K562 (cell line): Measurements from ENCODE around the gene PDRG1. TPM values are rescaled to one million over a fixed set of nuclear protein-coding genes. Genes with fewer than 3 reads are reported as not detected.

ENCODE experiments used
- ATAC-seq: fragments of 200-7000 bp; cut with Tn5 transposase; 3 replicates; pipeline ENCODE4 v1.9.1; 2020; ENCODE audit warnings: moderate library complexity
- BruUV-seq: library from RNA; stranded (reverse); fragments of 400-500 nt; replicated peaks from 2 replicates; lab custom pipeline; 2021; lab: Mats Ljungman, UMichigan
- CTCF ChIA-PET: fragments of 300-600 bp; formaldehyde crosslinking; extraction: SDS; loops from one replicate; lab custom pipeline; 2021; ENCODE audit warnings: low intra/inter-chr PET ratio; lab: Yijun Ruan, JAX
- POLR2A ChIA-PET: fragments of 300-600, 350-650 bp; sonication (Branson Sonifier 250); formaldehyde crosslinking; extraction: SDS; loops from one replicate; lab custom pipeline; 2021; ENCODE audit warnings: antibody characterized with exemption, inconsistent platforms; lab: Yijun Ruan, JAX
- DNase-seq, 4 experiments: peaks; one replicate each; pipeline versions ENCODE4 v3.0.0 to v3.0.0-alpha.2; 2011 to 2018; ENCODE audit warnings: low spot score in 3 of 4, mixed read lengths in 3 of 4; ENCODE audit errors: extremely low read depth in 1 of 4
- FAIRE-seq: peaks from 2 replicates; lab custom pipeline; 2011; peaks lifted over from hg19 to GRCh38; lab: Jason Lieb, UNC
- H2AFZ ChIP-seq: 2 replicates; pipeline ENCODE4 v1.6.0; 2011; ENCODE audit warnings: low read depth, low read length, control low read depth, inconsistent platforms
- H3K27ac ChIP-seq: fragments of 200-600 bp; 3 replicates; pipeline ENCODE4 v1.8.0; 2011; ENCODE audit warnings: low read depth, mild to moderate bottlenecking, control low read depth, inconsistent platforms, low read length, moderate library complexity, mixed read lengths; ENCODE audit errors: extremely low read depth
- H3K27me3 ChIP-seq, 2 experiments: fragments of 300-600 bp in 1 of 2; 2 replicates in 1 of 2; 3 replicates in 1 of 2; pipeline versions ENCODE4 v1.6.0 to v1.8.0; 2011; ENCODE audit warnings: inconsistent platforms in 2 of 2, low read length in 2 of 2, mild to moderate bottlenecking in 1 of 2, mixed read lengths in 1 of 2, moderate library complexity in 1 of 2; ENCODE audit not compliant: control insufficient read depth in 2 of 2, insufficient read depth in 2 of 2
- H3K36me3 ChIP-seq: fragments of 300-600 bp; 3 replicates; pipeline ENCODE4 v1.8.0; 2011; ENCODE audit warnings: mild to moderate bottlenecking, low read length, inconsistent platforms; ENCODE audit not compliant: control insufficient read depth, insufficient read depth
- H3K4me1 ChIP-seq, 2 experiments: fragments of 200-600 bp in 1 of 2; replicated peaks in 1 of 2; 2 replicates in 1 of 2; 3 replicates in 1 of 2; pipeline versions ENCODE4 v1.5.1 to v1.8.0; 2011; ENCODE audit warnings: inconsistent platforms in 2 of 2, low read length in 2 of 2, mild to moderate bottlenecking in 1 of 2, mixed read lengths in 1 of 2, moderate library complexity in 1 of 2; ENCODE audit not compliant: control insufficient read depth in 2 of 2, insufficient read depth in 2 of 2
- H3K4me2 ChIP-seq: 2 replicates; pipeline ENCODE4 v1.6.1; 2011; ENCODE audit warnings: low read length, control low read depth, inconsistent platforms, mixed read lengths; ENCODE audit not compliant: insufficient read depth
- H3K4me3 ChIP-seq: fragments of 200-600 bp; sonication (generic), shearing (Covaris generic); 2 replicates; pipeline ENCODE4 v1.5.1; 2016; ENCODE audit warnings: control low read depth, inconsistent platforms
- H3K79me2 ChIP-seq: fragments of 200-600 bp; 3 replicates; pipeline ENCODE4 v1.8.0; 2011; ENCODE audit warnings: low read length, inconsistent platforms; ENCODE audit not compliant: control insufficient read depth, insufficient read depth
- H3K9ac ChIP-seq, 2 experiments: 2 replicates each; pipeline versions ENCODE4 v1.6.0 to v1.6.1; 2011; ENCODE audit warnings: low read depth in 2 of 2, low read length in 2 of 2, control low read depth in 1 of 2, inconsistent platforms in 1 of 2, mild to moderate bottlenecking in 1 of 2, mixed read lengths in 1 of 2; ENCODE audit not compliant: insufficient read depth in 1 of 2
- H3K9me1 ChIP-seq: one replicate; pipeline ENCODE4 v1.6.0; 2011; ENCODE audit warnings: inconsistent platforms, mild to moderate bottlenecking, low read length, moderate library complexity; ENCODE audit not compliant: control insufficient read depth, insufficient read depth
- H3K9me3 ChIP-seq: replicated peaks from 2 replicates; pipeline ENCODE4 v1.5.1; 2011; ENCODE audit warnings: low read depth, low read length, inconsistent platforms; ENCODE audit not compliant: control insufficient read depth, insufficient read depth
- H4K20me1 ChIP-seq: replicated peaks from 2 replicates; pipeline ENCODE4 v1.6.1; 2011; ENCODE audit warnings: low read length, inconsistent platforms, mixed read lengths; ENCODE audit not compliant: control insufficient read depth, insufficient read depth
- ADNP ChIP-seq: fragments of 200-800 bp; sonication (Bioruptor generic); IDR thresholded peaks from 2 replicates; pipeline ENCODE4 v1.6.1; 2016; ENCODE audit warnings: missing genetic modification characterization, missing compliant biosample characterization
- BCOR ChIP-seq: fragments of 450-650 bp; IDR thresholded peaks from 2 replicates; pipeline ENCODE4 v1.6.1; 2016
- KAT2B ChIP-seq: IDR thresholded peaks from one replicate; pipeline ENCODE4 v1.6.1; 2012; ENCODE audit warnings: low read depth, mild to moderate bottlenecking, control low read depth, inconsistent platforms, low read length, moderate library complexity
- RBM25 ChIP-seq: fragments of 200-400 bp; formaldehyde crosslinking; IDR thresholded peaks from 2 replicates; pipeline ENCODE4 v1.6.1; 2018; ENCODE audit warnings: low read length, low read depth, moderate library complexity; ENCODE audit not compliant: severe bottlenecking
- REST ChIP-seq, 2 experiments: fragments of 450-650 bp; formaldehyde crosslinking in 1 of 2; IDR thresholded peaks; 2 replicates each; pipeline versions ENCODE4 v1.4.0 to v1.6.1; 2014 to 2020; ENCODE audit warnings: mild to moderate bottlenecking in 2 of 2, borderline replicate concordance in 1 of 2, low read depth in 1 of 2
- ZFP36 ChIP-seq: fragments of 150-350 bp; IDR thresholded peaks from 2 replicates; pipeline ENCODE4 v1.6.1; 2018; ENCODE audit warnings: low read length, low read depth; ENCODE audit not compliant: partially characterized antibody
- ZKSCAN8 ChIP-seq: fragments of 200-800 bp; sonication (Bioruptor generic); IDR thresholded peaks from 2 replicates; pipeline ENCODE4 v1.6.1; 2016; ENCODE audit warnings: missing genetic modification characterization, missing compliant biosample characterization
- ZNF184 ChIP-seq: sonication (generic); formaldehyde crosslinking; IDR thresholded peaks from 2 replicates; pipeline ENCODE4 v1.5.0; 2020; ENCODE audit warnings: missing genetic modification reagents
- WGBS: fragments of 100-300 bp; shearing (Covaris generic); methylation state at CpG from one replicate; pipeline ENCODE4 v1.1.6; 2016; ENCODE audit warnings: low coverage, mixed read lengths; ENCODE audit not compliant: insufficient coverage; ENCODE audit errors: missing lambda C conversion rate; 5-methylcytosine and 5-hydroxymethylcytosine counted together
- in situ Hi-C: fragments of 300-500 bp; cut with MboI; formaldehyde crosslinking; loops from 4 replicates; pipeline ENCODE4 v1.15.0; 2018; ENCODE audit warnings: inconsistent platforms, mixed read lengths
- intact Hi-C: fragments of 100-400 bp; cut with micrococcal nuclease; formaldehyde crosslinking; loops from 2 replicates; pipeline ENCODE4 v1.14.2; 2022
- polyA plus RNA-seq, 8 experiments: library from polyadenylated mRNA; depleted of rRNA in 4 of 8; stranded (reverse) in 5 of 8; unstranded in 3 of 8; fragments of >200 nt; fragmentation: Nextera tagmentation in 2 of 8; fragmentation: Illumina TruSeq in 1 of 8; extraction: Ambion mirVana in 2 of 8; extraction: Trizol in 1 of 8; gene quantifications; 2 replicates each; pipeline versions ENCODE4 v1.2.1 to v1.2.3, GENCODE V29; 2011 to 2014; ENCODE audit warnings: inconsistent platforms in 1 of 8, missing spikeins in 1 of 8
- total RNA-seq, 7 experiments: library from RNA; depleted of rRNA in 6 of 7; stranded (reverse); fragments of >200 nt in 6 of 7; fragmentation: Illumina TruSeq in 2 of 7; extraction: Trizol in 2 of 7; gene quantifications; 2 replicates each; pipeline versions ENCODE4 v1.2.1 to v1.2.3, GENCODE V29; 2011 to 2021; ENCODE audit warnings: low replicate concordance in 1 of 7
- TF ChIP-seq, protein P1 (sequence below): sonication (generic); formaldehyde crosslinking; IDR thresholded peaks from 2 replicates; pipeline ENCODE4 v1.8.0; 2022; ENCODE audit warnings: mild to moderate bottlenecking, missing genetic modification reagents, borderline replicate concordance
- TF ChIP-seq, protein P2 (sequence below): sonication (generic); formaldehyde crosslinking; IDR thresholded peaks from 2 replicates; pipeline ENCODE4 v1.8.0; 2022; ENCODE audit warnings: mild to moderate bottlenecking, missing genetic modification reagents

PDRG1 gene
- total and polyA plus RNA-seq, 9 of the 15 experiments (the other 6 are each of a cell fraction or from before 2014, with no cell fraction given), result 12.6 to 58.6 (median 26.1) TPM

DNA sequence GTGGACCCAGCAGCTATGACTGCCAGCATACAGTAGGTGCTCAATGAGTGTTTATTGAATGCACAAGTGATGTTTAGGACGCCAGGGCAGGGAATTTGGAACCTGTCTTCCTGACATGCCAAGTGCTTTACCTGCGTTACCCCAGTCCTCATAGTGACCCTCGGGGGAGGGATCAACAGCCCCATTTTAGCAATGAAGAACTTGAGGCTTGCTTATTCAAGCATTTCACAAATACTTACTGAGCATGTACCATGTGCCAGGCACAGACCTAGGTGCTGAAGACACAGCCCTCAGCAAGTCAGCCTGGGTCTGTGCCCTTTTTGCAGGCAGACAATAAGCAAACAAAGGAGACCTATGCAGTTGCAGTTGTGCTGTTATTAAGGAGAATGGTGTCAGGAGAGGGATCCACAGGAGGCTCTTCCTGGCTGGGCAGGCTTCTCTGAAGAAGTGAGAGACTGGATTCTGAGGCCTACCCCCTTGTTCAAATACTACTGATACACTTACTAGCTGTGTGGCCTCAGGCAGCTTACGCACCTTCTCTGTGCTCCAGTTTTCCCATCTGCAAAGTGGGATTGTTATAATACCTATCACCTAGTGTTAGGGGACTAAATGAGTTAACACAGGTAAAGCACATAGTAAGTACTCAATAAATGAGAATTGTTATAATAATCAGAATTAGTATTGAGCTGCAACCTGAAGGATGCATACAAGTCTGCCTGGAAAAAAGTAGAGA is 41.6 kb downstream of the PDRG1 start:
- Histone ChIP-seq H3K27ac (no peak overlapping the region), H3K9ac (no peak overlapping the region), H3K4me2 (no peak overlapping the region), H4K20me1 (no peaks in the 10 kb centered on the region), H3K27me3 (peaks cover 4 to 46% of the 10 kb centered on the region in 2 experiments; a peak in 4 of 5 replicates), H3K9me3 (no peaks in the 10 kb centered on the region), H3K9me1 (no peaks in the 10 kb centered on the region), H3K4me3 (no peak overlapping the region), H3K36me3 (no peaks in the 10 kb centered on the region), H2AFZ (no peak overlapping the region), H3K4me1 (peaks cover 0 to 3% of the 10 kb centered on the region in 2 experiments; a peak in 3 of 5 replicates), H3K79me2 (no peaks in the 10 kb centered on the region)
- FAIRE-seq (no peak), ATAC-seq (no peak), DNase-seq (no peak)
- BruUV-seq, result no TSS peak
- WGBS, result 21% methylated on average over 4 of the region's 4 CpGs
- in situ Hi-C loops (no loop called here), intact Hi-C loops (no loop called here)
- ChIA-PET POLR2A (interaction anchor here (1.2 kb wide), 1 partner anchor 34 kb away, joined by 4 read pairs; no protein-coding TSS in a partner anchor), CTCF (no interaction called here)
- TF ChIP-seq RBM25, result peak; percentile 62
- TF ChIP-seq ZFP36, result peak; percentile 61
- peak; percentile 44; the same call in 1 of the 2 replicates for TF ChIP-seq BCOR
- TF ChIP-seq, protein P1, sequence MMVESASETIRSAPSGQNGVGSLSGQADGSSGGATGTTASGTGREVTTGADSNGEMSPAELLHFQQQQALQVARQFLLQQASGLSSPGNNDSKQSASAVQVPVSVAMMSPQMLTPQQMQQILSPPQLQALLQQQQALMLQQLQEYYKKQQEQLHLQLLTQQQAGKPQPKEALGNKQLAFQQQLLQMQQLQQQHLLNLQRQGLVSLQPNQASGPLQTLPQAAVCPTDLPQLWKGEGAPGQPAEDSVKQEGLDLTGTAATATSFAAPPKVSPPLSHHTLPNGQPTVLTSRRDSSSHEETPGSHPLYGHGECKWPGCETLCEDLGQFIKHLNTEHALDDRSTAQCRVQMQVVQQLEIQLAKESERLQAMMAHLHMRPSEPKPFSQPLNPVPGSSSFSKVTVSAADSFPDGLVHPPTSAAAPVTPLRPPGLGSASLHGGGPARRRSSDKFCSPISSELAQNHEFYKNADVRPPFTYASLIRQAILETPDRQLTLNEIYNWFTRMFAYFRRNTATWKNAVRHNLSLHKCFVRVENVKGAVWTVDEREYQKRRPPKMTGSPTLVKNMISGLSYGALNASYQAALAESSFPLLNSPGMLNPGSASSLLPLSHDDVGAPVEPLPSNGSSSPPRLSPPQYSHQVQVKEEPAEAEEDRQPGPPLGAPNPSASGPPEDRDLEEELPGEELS, result no peak
- TF ChIP-seq ZKSCAN8 (CRISPR knock-in tag), result peak; percentile 84
- TF ChIP-seq ZNF184 (CRISPR knock-in tag), result no peak
- no peak for TF ChIP-seq REST (IDR thresholded peaks at IDR 0.05; ENCODE audit: borderline replicate concordance)
- TF ChIP-seq REST (CRISPR knock-in tag; IDR thresholded peaks at IDR 0.05; ENCODE audit: low read depth), result no peak
- TF ChIP-seq KAT2B, result no peak
- peak; percentile 48; the same call in 1 of the 2 replicates for TF ChIP-seq ADNP (tag)
- TF ChIP-seq, protein P2, sequence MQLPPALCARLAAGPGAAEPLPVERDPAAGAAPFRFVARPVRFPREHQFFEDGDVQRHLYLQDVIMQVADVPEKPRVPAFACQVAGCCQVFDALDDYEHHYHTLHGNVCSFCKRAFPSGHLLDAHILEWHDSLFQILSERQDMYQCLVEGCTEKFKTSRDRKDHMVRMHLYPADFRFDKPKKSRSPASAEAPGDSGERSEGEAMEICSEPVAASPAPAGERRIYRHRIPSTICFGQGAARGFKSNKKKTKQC (CRISPR knock-in tag), result no peak
